Hematopoietic multipotent progenitor cell (in vitro differentiated cells): ENCODE results near the gene DCAF10. TPM values are rescaled to one million over a fixed set of nuclear protein-coding genes. Genes with fewer than 3 reads are reported as not detected.
"Not testable (repeated sequence)": the region's sequence is repeated elsewhere in the genome, so short reads cannot be mapped to it uniquely, and the experiment has no call there.

Source experiments
- DNase-seq, 3 donors: peaks; one replicate each; pipeline ENCODE4 v3.0.0-alpha.2; 2011 to 2015; ENCODE audit warnings: low read depth in 2 of 3, low spot score in 2 of 3
- total RNA-seq: library from RNA; depleted of rRNA; stranded (reverse); fragments of >200 nt; gene quantifications from one replicate; pipeline ENCODE4 v1.2.3, GENCODE V29; 2012

The DCAF10 gene
- total RNA-seq, 1 donor = 14.3 TPM

DNA sequence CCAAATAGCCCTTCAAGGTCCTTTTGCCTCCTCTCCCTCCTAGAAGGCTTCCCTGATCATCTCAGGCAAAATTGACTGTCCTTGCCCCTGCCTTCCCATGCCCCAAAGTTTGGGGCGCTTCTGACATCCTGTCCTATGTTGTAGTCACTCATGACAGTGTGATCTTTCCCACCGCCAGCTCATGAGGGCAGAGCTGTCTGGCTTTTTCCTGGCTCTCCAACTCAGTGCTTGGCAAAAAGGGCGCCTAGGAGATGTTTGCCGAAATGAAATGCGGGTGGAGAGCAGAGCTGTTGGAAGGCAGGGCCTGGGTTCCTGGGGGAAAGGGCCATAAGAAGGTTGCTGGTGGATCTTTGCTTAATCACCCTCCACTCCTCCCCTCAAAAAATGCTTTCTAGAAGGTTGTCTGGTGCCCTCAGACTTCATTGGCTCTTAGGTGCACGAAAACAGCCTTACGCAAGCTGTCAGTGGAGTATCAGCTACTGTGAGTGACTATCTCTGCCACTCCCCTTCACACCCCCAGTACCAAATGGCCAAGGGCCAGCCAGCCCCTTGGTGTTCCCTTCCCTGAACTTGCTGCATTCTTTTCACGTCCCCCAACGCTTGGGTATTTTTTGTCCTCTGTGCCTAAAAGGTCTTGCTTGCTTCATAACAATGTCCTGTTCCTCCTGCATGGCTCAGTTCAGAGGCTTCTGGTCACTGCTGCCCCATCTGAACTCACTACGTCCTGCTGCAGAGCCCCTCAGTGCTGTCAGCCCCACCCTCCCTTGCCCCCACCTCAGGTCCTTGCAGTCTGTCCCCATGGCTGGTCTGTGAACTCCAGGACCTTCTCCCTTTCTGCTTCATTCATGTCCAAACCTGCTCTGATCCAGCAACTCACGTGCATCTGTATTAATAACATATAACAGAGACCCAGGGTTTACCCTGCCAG is 106.0 kb downstream of the DCAF10 start:
- no peak for DNase-seq

DNA sequence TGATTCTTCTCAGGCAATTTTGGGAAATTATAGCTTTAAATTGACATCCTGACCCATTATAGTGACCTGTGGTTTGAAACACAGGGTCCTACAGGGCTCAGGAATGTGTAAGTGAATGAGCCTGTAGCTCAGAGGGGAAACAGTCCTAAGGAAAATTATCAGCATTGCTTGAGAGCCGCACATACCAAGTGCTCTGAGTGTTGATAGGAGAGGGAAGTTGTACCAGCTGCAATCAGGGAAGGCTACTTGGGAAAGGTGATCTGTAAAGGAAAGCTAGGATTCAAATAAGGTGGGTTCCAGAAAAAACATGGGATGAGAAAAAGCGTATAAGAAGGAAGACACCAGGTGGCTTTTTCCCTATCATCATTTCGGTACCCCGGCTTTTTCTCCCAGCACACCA is 107.7 kb downstream of the DCAF10 start:
- DNase-seq = no peak

DNA sequence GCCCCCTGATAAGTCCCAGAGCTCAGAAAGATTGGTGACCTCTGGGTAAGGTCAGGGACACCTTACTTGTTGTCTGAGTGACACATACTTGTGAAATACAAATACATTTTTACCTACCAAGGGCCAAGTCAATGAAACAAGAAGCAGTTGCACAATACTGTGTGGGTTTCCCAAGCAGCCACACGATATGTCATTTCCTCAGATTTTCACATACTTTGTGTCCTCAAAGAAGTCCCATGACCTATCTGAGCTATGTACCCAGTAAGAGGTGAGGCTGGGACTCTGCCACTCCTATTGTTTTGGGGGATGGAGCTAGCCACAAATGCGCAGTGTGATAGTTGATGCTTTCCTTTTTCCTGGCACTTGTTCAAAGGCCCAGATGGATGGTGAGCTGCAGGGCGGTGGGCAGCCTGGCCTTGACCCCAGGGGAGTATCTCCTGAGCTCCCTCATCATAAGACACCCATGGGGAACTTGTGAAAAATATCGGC is 108.1 kb downstream of the DCAF10 start:
- DNase-seq = peak in 2 of 3 donors; percentile 34 to 50

DNA sequence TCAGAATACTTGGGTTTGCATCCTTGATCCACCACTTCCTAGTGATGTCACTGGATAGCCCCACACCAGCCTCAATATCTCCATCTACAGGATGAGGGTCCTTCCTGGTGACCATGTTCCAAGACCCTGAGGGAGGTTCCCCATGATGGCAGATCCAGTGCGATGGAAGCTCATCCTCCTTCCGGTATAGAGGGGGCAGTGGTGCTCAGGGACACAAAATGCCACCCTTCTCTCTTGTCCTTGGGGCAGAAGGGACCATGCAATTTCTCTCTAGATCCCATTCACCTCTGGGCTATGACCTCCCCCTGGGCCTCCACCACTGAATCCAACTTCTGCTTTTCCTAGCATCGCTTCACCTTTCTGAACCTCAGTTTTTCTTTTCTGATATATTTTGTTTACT is 108.7 kb downstream of the DCAF10 start:
- no peak for DNase-seq

DNA sequence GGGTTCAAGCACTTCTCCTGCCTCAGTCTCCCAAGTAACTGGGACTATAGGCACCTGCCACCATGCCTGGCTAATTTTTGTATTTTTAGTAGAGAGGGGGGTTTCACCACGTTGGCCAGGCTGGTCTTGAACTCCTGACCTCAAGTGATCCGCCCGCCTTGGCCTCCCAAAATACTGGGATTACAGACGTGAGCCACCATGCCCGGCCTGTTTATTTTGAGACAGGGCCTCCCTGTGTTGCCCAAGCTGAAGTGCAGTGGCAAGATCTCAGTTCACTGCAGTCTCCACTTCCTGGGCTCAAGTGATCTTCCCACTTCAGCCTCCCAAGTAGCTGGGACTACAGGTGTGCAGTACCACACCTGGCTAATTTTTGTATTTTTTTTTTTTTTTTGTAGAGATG is 109.2 kb downstream of the DCAF10 start:
- DNase-seq = not testable (repeated sequence)

DNA sequence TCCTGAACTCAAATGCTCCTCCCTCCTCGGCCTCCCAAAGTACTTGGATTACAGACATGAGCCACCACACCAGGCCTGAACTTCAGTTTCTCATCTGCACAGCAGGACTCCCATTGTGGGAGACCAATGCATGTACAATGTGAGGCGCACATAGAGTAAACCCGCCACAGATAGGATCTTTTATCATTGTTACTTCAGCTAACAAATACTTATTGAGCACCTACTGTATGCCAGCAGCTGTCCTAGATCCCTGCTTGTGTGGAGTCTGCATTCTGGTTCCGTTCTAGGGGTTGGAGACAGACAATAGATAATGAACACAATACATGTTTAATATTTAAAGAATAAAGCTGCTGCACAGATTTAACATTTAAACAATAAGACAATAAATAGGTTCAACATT is 109.7 kb downstream of the DCAF10 start:
- DNase-seq = no peak

DNA sequence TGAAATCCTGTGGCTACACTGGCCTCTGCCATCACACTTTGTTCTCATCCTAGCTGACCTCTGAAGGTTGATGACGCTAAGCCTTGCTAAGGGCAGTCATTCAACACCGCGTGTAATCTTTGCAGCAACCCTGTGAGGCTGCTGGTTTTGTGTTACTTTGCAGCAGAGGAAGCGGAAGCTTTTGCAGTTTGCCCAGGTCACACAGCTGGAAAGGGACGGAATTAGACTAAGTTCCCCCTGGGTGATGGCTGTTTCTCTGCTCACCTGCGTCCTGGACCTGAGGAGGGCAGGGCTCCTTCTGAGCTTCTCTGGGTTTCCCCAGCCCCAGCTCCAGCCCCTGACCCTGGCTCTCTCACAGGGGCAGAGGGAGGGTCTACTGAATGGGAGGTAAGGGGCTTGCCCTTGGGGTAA is 110.7 kb downstream of the DCAF10 start:
- no peak for DNase-seq

DNA sequence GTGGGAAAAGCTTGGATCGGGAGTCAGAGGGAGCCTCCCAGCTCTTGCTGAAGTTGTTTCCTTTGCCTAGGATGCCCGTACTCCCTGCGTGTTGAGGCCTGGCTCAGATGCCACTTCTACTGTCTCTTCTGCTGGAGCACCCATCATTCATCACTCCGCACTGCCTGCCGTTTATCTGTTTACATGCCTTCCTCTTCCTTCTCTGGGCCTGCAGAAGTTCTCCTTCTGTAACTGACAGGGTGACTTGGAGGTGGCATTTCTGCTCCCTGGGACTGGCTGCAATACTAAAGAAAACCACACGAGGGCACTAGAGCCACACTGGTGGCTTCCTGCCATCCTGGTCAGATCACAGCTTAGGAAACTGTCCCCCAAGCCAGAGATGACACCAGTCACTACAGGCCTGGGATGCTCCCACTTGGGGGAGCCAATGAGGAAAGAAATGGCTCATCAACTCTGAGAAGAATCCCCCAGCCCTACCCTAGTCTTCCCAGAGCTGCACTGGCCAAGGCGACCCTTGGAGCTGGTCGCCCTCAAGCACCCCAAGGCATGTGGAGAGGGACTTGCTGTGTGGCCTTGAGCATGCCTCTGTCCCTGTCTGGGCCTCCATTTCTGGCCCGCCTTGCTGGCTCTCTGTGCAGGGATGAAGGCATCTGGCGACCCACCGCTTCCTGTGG is 113.0 kb downstream of the DCAF10 start:
- peak; percentile 60 to 90 (median 77) for DNase-seq

DNA sequence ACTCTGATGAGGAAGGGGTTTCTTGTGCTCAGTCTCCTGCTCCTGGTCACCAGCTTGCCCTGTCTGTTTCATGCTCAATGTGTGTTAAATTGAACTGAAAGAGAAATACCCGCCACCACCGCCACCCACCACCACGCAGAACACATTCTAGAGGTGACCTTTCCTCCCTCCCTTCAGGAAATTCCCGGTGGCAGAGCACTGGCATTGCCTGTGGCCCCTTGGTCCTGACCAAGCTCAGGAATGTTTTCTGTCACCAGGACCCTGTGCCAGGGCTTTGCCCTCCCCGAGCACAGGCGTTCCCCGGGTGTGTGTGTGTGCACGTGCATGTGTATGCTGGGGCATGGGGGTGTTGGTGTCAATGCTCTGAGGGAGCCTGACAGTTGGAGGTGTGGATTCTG is 113.6 kb downstream of the DCAF10 start:
- no peak for DNase-seq

DNA sequence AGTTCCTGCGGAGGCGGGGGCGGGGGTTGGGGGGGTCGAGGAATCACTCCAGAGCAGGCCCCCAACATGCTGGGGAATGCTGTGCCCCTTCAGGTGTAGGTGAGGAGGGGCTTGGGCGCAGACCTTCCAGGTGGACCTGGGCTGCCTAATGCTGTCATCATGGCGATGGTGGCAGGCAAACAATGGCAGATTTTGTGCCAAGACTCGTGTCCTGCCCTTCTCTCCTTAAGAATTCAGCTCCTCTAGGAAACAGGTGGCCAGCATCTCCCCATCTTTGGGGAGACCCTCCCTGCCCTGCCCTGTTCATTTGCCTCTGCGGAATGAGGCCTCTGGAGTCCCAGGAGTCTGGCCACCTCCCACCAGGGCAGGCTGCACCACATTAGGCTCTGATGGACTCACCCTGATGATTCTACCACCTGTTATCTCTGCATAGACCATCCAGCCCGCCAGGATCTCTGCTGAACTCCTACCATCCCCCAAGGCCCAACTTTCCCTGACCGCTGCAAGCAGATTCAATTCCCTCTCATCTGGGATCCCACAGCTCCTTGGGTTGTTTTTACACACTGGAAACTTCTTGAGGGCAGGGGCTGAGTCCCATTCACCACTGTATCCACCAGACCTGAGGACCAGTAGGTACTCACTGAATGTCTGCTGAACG is 114.2 kb downstream of the DCAF10 start:
- no peak for DNase-seq

DNA sequence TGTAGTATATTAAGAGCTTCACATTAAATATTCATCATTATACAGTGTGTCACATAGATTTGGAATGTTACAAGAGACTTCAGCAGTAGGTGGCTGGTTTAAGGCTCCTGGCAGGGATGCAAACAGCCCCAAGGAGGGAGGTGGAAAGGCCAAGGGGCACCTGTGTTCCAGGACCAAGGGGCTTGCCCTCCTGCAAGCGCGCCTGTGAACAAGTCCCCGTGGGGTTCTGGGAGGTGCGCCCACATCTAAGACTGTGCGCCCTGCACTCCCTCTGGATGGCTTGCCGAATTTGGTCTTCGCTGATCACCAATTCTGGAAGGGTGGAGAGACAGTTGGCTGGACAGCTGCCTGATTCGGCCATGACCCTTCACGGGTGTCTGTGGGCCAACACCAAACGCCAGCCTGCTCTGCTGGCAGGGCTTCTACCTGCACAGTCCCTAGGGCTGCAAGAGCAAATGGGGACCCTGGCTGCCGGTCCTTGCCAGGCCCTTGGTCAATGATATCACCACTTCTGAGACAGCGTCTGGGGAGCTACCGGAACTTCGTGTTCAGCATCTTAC is 115.4 kb downstream of the DCAF10 start:
- DNase-seq = no peak

DNA sequence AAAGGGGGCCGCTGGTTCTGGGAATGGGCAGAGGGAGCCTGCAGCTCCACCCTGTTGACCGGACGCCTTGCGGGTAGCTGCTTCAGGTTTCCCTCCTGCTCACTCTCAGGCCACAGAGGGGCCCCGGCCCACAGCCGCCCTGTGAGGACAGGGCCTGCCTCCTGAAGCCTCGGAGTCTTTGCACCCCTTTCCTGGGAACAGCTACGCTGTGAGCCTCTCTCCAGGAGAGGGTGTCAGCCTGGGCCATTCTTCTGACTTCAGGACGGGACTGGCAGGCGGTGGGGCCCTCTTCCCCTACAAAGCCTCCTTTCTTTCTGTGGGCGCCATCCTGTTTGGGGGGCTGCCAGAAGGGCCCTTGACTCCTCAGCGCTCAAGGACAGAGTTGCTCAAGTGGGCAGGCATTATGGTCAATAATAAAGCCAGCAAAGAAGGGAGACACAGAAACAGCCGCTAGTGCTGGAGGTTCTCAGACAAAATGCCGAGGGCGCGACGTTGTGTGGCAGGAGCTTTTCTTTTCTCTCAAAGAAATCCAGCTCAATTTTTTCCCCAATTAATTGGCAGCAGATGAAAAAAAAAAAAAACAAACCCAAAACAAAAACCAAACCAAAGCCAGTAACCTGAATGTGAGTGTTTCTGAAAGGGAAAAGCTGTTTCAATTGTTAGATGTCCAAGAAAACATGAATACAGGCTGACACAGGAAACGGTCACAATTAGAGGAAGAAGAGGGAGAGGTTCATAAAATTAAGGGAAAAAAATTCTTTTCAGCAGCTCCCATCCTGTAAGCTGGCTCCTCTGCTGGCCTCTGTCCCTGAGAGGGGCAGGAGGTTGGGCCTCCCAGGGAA is 116.1 kb downstream of the DCAF10 start:
- no peak for DNase-seq

Other genes with a start within 250 kb of the DCAF10 start
- gene FBXO10, start 224.4 kb upstream of the DCAF10 start, total RNA-seq = 4.6 TPM
- 49.0 TPM for gene TOMM5, start 208.2 kb upstream of the DCAF10 start, total RNA-seq
- under 0.01 TPM for gene FRMPD1, start 149.8 kb upstream of the DCAF10 start, total RNA-seq
- 3.2 TPM for gene TRMT10B, start 47.0 kb upstream of the DCAF10 start, total RNA-seq
- gene EXOSC3, start 15.7 kb upstream of the DCAF10 start, total RNA-seq = 46.9 TPM
- 26.7 TPM for gene SLC25A51, start 103.3 kb downstream of the DCAF10 start, total RNA-seq